GM18861 (cell line): ENCODE data around the gene CCDC177.

Source experiments
- ATAC-seq: cut with Tn5 transposase; IDR thresholded peaks from one replicate; pipeline ENCODE4 v1.9.1; 2021; ENCODE audit not compliant: unreplicated experiment

Gene CCDC177

DNA sequence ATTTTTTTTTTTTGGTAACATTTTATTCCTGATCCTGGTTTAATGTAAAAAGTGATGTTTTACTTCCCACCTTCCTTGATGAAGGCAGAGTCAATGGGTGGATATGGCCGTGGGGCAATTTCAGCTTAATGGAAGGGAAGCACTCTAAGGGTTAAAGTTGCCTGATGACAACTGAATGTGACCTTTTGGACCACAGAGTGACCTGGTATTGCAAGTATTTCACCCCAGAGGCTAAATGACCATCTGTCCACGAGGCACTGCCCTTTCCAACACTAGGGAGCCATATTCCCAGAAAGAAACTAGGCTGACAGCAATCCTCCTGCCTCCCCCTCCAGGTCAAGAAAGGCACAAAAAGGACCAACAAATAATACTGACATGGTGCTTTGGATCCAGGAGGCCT, 4.8 kb downstream of the CCDC177 start:
- no peak for ATAC-seq

DNA sequence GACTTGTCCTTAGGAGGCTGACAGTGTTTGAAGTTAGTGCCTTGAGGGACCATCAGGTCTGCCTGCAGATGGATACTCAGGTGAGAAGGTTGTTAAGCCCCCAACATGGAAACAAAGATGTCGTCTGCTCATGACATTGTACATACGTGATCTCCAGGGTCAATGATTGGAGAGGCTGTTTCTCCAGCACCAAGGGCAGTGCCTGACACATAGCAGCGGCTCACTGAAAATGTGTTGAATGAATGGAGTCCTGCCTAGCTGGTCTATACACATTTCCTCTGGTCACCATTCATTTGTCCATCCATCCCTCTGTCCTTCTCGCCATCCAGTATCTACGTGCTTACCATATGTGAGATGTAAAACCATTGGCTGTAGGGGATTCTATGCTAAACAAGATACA, 7.1 kb downstream of the CCDC177 start:
- no peak for ATAC-seq

GRCh38 chr14:69561893-69562292, 12.8 kb downstream of the CCDC177 start:
- ATAC-seq = no peak

DNA sequence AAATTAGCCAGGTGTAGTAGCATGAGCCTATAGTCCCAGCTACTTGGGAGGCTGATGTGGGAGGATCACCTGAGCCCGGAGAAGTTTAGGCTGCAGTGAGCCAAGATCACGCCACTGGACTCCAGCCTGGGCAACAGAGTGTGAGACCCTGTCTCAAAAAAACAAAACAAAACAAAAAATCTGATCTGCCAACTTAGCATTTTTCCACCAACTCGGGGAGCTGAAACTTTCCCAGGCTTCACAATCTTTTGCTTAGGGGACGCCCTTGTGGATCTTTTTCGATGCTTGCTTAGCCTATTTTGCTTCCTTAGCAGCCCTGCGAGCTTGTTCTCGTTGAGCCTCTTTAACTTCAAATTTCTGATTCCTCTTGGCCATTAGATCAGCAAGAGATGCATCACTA, 13.8 kb downstream of the CCDC177 start:
- ATAC-seq = no peak

DNA sequence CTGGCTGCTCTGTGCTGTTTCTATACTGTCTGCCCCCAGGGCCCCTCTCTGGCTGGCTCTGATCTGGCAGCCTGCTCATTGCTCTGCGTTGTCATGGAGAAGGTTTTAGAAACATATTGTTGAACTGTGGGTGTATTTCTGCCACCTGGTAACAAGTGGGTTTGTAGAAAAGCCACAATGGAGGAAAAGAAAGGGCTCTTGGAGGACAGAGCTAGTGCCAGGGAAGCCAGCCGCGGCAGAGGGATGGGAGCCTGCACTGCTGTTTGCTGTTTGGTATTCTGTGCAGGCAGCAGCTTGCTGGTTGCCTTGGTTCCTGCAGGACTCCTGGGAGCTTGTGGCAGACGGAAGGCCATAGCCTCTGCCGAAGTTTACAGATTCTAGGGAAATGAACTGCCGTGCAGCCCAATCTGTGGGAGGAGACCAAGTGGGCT, 15.1 kb downstream of the CCDC177 start:
- no peak for ATAC-seq

DNA sequence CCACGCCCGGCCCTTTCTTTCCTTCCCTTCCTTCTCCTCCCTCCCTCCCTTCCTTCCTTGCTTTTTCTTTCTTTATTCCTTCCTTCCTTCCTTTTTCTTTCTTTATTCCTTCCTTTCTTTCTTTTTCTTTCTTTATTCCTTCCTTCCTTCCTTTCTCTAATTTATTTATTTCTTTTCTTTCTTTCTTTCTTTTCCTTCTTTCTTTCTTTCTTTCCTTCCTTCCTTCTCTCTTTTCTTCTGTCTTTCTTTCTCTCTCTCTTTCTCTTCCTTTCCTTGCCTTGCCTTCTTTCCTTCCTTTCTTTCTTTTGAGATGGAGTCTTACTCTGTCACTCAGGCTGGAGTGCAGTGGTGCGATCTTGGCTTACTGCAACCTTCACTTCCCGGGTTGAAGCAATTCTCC, 15.9 kb downstream of the CCDC177 start:
- no peak for ATAC-seq

DNA sequence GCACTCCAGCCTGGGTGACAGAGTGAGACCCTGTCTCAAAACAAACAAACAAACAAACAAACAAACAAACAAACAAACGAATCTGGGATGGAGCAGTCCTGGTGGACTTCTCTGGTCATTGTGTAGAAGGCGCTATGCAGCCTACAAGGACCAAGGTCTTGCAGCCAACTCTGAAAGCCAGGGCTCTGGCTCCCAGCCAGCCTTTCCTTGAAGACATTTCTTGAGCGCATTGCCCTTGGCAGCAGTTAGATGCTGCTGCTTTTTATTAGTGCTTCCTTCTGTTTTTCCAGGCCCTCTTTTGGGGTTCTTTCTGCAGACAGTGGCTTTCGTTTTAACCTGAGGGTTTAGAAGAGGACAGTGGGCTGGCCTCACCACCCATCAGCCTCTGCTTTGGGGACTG, 20.2 kb downstream of the CCDC177 start:
- no peak for ATAC-seq

GRCh38 chr14:69553252-69553651, 21.4 kb downstream of the CCDC177 start:
- no peak for ATAC-seq

DNA sequence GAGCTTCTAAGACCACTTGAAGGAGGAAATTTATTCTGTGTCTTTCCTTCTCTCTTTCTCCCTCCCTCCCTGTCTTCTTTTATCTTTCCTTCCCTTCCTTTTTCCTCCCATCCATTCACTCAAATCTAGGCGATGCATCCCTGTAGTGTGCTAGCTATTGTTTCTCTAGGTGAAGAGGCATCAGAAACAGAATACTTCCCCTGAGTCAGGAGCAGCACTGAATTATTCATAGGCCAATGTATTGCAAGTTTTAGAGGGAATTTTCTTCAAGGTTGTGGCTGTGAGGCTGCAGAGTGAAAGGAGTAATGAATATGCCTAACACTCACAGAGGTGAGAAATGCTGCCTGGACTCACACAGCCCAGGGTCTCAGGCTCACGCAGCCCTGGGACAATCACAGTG, 23.2 kb downstream of the CCDC177 start:
- ATAC-seq = no peak

DNA sequence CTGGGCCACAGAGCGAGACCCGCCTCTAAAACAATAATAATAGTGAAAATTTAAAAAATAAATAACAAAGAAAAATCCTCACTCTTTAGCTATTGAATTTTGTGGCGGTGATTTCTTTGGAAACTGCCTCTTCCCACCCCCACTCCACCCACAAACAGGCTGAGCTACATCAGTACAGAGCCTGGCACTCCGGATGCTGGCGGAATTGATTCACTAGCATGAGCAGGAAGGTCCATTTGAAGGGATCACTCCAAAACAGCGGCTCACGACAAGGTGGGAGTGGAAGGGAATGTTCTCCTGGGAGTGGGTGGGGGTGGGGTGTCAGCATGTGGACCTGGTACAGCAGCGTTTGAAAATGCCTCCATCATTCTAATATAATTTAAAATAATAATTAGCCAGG, 26.1 kb downstream of the CCDC177 start:
- ATAC-seq = no peak

DNA sequence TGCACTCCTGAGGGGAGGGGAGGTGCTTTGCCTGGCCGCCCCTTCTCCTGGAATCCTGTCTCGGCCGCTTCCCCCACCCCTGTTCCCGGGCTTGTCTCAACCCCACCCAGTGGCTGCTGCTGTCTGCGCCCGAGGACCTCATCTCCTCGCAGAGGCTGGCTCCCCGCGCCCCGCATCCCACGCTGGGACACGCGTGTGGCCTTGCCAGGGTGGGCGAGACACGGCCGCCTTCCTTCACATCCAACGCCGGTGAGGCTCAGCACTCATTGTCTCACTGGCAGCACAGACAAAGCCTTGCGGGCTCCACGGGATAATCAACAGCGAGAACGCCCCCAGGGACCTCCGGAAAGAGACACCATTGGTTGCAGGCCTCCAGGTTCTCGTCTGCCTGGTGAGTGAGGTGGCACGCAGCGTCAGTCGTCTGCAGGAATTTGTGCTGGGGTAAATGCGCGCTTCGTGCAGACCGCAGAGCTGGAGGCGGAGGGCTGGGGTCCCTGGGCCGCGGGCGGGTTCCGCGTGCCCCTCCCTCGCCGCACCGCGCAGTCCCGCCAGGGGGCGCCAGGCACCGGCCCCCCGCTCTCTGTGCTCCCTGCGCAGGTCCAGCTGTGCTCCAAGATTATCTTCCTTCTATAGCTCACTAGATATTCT, 26.8 kb downstream of the CCDC177 start:
- ATAC-seq = no peak

- no peak for ATAC-seq
Measured at GRCh38 chr14:69543341-69544115, 31.1 kb downstream of the CCDC177 start.

DNA sequence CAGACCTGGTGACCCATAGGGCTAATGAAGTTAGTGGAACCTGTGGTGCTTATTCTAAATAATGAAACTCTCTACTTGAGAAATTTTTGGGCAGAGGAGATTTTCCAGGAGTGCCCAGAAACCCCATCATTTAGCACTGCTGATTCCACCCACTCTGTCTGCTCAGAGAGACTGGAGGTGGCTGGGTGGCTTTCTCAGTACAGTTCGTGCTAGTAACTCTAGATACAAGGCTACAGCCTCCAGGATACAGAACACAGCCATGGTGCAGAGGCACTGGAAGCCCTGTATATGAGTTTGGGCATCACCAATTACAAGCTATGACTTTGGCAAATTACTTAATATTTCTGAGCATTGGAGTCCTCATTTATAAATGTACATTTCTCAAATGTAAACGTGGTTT, 32.4 kb downstream of the CCDC177 start:
- no peak for ATAC-seq

- ATAC-seq = no peak
Measured at GRCh38 chr14:69540654-69541335, 33.9 kb downstream of the CCDC177 start.

DNA sequence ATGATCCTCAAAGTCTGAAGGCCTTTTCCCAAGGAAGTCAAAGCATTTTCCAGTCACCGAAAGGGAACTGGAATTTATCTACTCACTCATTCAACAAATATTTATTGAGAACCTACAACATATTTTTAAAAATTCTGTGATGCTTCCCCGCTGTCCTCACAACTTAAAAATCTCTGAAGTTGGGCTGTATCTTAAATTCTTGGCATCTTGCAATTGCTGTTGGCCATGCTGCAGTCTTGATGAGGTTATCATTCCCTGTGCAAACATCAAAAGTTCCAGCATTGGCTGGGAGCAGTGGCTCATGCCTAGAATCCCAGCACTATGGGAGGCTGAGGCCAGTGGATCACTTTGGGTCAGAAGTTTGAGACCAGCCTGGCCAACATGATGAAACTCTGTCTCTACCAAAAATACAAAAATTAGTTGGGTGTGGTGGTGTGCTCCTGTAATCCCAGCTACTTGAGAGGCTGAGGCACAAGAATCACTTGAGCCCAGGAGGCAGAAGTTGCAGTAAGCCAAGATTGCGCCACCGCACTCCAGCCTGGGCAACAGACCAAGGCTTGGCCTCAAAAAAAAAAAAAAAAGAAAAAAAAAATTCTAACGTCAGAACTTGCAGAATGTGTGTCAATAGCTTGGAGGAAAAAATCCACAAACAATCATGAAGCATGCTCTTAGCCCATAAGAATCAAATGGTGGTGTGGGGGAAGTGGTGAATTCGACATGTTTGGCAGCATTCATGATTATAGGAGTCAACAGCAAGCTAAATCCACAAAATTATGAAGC, 34.9 kb downstream of the CCDC177 start:
- no peak for ATAC-seq

GRCh38 chr14:69538766-69539165, 35.9 kb downstream of the CCDC177 start:
- no peak for ATAC-seq

- ATAC-seq = no peak
Measured at GRCh38 chr14:69537900-69538299, 36.8 kb downstream of the CCDC177 start.

DNA sequence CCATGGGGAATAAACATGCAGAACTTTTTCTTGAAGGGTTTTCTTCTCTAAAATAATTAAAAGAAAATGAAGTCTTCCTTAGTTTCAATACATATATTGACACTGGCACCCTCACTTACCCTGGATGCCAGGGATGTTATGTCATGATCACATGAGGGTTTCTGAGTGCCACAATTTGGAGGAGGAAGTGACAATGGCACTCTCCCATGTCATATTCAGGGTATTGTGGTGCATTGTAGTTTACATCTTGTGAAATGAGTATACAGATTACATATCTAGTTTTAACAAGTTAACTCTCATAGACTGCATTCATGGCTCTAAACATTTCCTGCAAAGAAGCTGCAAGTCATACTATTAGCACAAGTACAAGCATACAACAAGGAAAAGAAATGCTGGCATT, 37.7 kb downstream of the CCDC177 start:
- ATAC-seq = no peak

DNA sequence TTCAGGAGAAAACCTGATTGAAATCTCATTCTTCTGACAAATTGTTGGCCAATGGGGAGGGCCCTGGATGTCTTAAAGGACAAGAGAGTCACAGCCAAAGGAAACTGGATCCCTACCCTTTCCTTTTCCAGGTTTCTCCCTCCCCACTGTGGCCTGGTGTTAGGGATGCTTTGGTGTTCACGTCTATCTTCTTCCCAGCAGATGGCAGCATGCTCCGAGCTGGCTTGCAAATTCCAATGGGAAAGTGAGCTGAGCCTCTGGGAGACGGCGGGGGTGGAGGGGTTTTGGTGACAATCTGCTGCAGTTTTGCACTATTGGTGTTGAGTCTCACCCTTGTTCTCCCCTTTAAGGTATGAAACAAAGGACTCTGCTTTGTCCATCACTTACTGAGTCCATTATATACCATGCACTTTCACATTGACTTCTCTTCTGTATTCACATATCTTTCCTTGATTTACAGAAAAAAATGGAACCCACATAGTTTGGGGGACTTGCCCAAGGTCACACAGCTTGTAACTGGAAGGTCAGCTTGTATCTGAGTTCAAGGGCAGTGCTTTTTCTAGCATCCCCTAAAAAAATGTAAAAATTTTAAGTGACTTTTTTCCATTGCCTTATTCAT, 39.3 kb downstream of the CCDC177 start:
- no peak for ATAC-seq

GRCh38 chr14:69532561-69533340, 41.9 kb downstream of the CCDC177 start:
- no peak for ATAC-seq
